MCF 10A (cell line): ENCODE measurements around the gene ZNF410. TPM values are rescaled to one million over a fixed set of nuclear protein-coding genes. Genes with fewer than 3 reads are reported as not detected.
"Not testable (repeated sequence)": the region's sequence is repeated elsewhere in the genome, so short reads cannot be mapped to it uniquely, and the experiment has no call there.

Experiments used
- BruUV-seq: library from RNA; stranded (reverse); fragments of 400-500 nt; replicated peaks from 2 replicates; lab custom pipeline; 2021; lab: Mats Ljungman, UMichigan
- CTCF ChIA-PET: fragments of 300-600 bp; sonication (Branson Sonifier 250); formaldehyde crosslinking; extraction: SDS; loops from one replicate; lab custom pipeline; 2021; ENCODE audit warnings: antibody characterized with exemption, inconsistent platforms; lab: Yijun Ruan, JAX
- POLR2A ChIA-PET: fragments of 300-600, 350-650 bp; sonication (Branson Sonifier 250); formaldehyde crosslinking; extraction: SDS; loops from one replicate; lab custom pipeline; 2020; ENCODE audit warnings: antibody characterized with exemption, inconsistent platforms; lab: Yijun Ruan, JAX
- DNase-seq: peaks from one replicate; pipeline ENCODE4 v3.0.0-alpha.2; 2018; ENCODE audit not compliant: unreplicated experiment
- H3K27ac Mint-ChIP-seq: one replicate; pipeline ENCODE4 v1.8.0; 2022; ENCODE audit warnings: mild to moderate bottlenecking, low read depth, mixed read lengths; ENCODE audit not compliant: unreplicated experiment
- H3K27me3 Mint-ChIP-seq: one replicate; pipeline ENCODE4 v1.8.0; 2022; ENCODE audit warnings: mixed read lengths; ENCODE audit not compliant: insufficient read depth, unreplicated experiment
- H3K36me3 Mint-ChIP-seq: one replicate; pipeline ENCODE4 v1.8.0; 2022; ENCODE audit warnings: mild to moderate bottlenecking, moderate library complexity, mixed read lengths; ENCODE audit not compliant: insufficient read depth, unreplicated experiment
- H3K4me1 Mint-ChIP-seq: one replicate; pipeline ENCODE4 v1.8.0; 2022; ENCODE audit warnings: mixed read lengths; ENCODE audit not compliant: insufficient read depth, unreplicated experiment
- H3K4me3 Mint-ChIP-seq: one replicate; pipeline ENCODE4 v1.8.0; 2022; ENCODE audit warnings: mild to moderate bottlenecking, moderate library complexity, mixed read lengths; ENCODE audit not compliant: unreplicated experiment
- H3K9me3 Mint-ChIP-seq: one replicate; pipeline ENCODE4 v1.8.0; 2022; ENCODE audit warnings: mixed read lengths; ENCODE audit not compliant: unreplicated experiment
- CTCF ChIP-seq: fragments of 200-600 bp; IDR thresholded peaks from one replicate; pipeline ENCODE4 v1.8.0; 2022; ENCODE audit warnings: antibody characterized with exemption, mild to moderate bottlenecking; ENCODE audit not compliant: unreplicated experiment
- intact Hi-C: fragments of 100-400 bp; cut with micrococcal nuclease; formaldehyde crosslinking; loops from 2 replicates; pipeline ENCODE4 v1.14.1; 2022
- total RNA-seq: library from RNA; stranded (reverse); gene quantifications from 2 replicates; pipeline ENCODE4 v1.2.3, GENCODE V29; 2022

ZNF410 gene
- total RNA-seq, 1 experiment from 2014 or later: 76.0 TPM

GRCh38 chr14:73865534-73866113 is 21.0 kb upstream of the ZNF410 start:
- no peak for TF ChIP-seq CTCF
- POLR2A ChIA-PET: interaction anchor here (0.6 to 1.2 kb wide), 2 partner anchors 18 to 110 kb away, joined by 3 to 4 read pairs; no protein-coding TSS in a partner anchor
- Mint-ChIP-seq H3K4me1 (no peaks in the 10 kb centered on the region), H3K27me3 (no peaks in the 10 kb centered on the region), H3K36me3 (peaks cover 71% of the 10 kb centered on the region), H3K4me3 (no peak overlapping the region), H3K27ac (no peak overlapping the region), H3K9me3 (no peaks in the 10 kb centered on the region)
- DNase-seq: no peak
- intact Hi-C loops: no loop called here
- CTCF ChIA-PET: interaction anchor here (0.5 kb wide), 1 partner anchor 89 kb away, joined by 3 read pairs; no protein-coding TSS in a partner anchor
- no TSS peak for BruUV-seq

- peaks cover 60% of the 10 kb centered on the region for H3K36me3 Mint-ChIP-seq
- BruUV-seq, H3K27ac Mint-ChIP-seq, H3K27me3 Mint-ChIP-seq, DNase-seq, H3K4me3 Mint-ChIP-seq, H3K9me3 Mint-ChIP-seq, H3K4me1 Mint-ChIP-seq, intact Hi-C loops: not testable (repeated sequence)
- POLR2A ChIA-PET: interaction anchor here (0.7 to 0.8 kb wide), 2 partner anchors 10 to 16 kb away, joined by 3 read pairs; no protein-coding TSS in a partner anchor
- CTCF ChIA-PET: interaction anchor here (0.6 to 0.7 kb wide), 3 partner anchors 171 to 573 kb away, joined by 3 to 9 read pairs (median 3); no protein-coding TSS in a partner anchor
These were observed 16.9 kb upstream of the ZNF410 start for GRCh38 chr14:73869754-73870153.

GRCh38 chr14:73870525-73871235 is 16.0 kb upstream of the ZNF410 start:
- ChIA-PET CTCF (interaction anchor here (0.7 kb wide), 1 partner anchor 223 kb away, joined by 9 read pairs; no protein-coding TSS in a partner anchor), POLR2A (interaction anchor here (0.7 to 3.4 kb wide), 4 partner anchors 9 to 16 kb away, joined by 3 to 10 read pairs (median 4); partner anchors contain the start of gene ZNF410)
- Mint-ChIP-seq H3K27ac (no peak overlapping the region), H3K36me3 (peaks cover 57% of the 10 kb centered on the region), H3K4me1 (no peaks in the 10 kb centered on the region), H3K27me3 (no peaks in the 10 kb centered on the region), H3K9me3 (no peaks in the 10 kb centered on the region), H3K4me3 (no peak overlapping the region)
- no peak for TF ChIP-seq CTCF
- intact Hi-C loops: no loop called here
- DNase-seq: no peak
- no TSS peak for BruUV-seq

- no peak for TF ChIP-seq CTCF
- no peak overlapping the region for H3K4me3 Mint-ChIP-seq
- H3K27ac Mint-ChIP-seq: no peak overlapping the region
- peaks cover 53% of the 10 kb centered on the region for H3K36me3 Mint-ChIP-seq
- no peaks in the 10 kb centered on the region for H3K27me3 Mint-ChIP-seq
- CTCF ChIA-PET: interaction anchor here (0.6 to 0.9 kb wide), 2 partner anchors 11 to 166 kb away, joined by 3 read pairs; no protein-coding TSS in a partner anchor
- POLR2A ChIA-PET: interaction anchor here (0.6 to 3.4 kb wide), 2 partner anchors 12 to 13 kb away, joined by 3 to 10 read pairs; partner anchors contain the start of gene ZNF410
- intact Hi-C loops: no loop called here
- H3K4me1 Mint-ChIP-seq: no peaks in the 10 kb centered on the region
- no peak for DNase-seq
- BruUV-seq: no TSS peak
- H3K9me3 Mint-ChIP-seq: no peaks in the 10 kb centered on the region
These were observed 13.0 kb upstream of the ZNF410 start for GRCh38 chr14:73873660-73874059.
